Measurements from ENCODE around the gene TOM1L2. TPM values are rescaled to one million over a fixed set of nuclear protein-coding genes. Genes with fewer than 3 reads are reported as not detected.

The TOM1L2 gene
- total and polyA plus RNA-seq, 2 donors from 2014 or later, result 28.2 to 59.4 TPM

DNA sequence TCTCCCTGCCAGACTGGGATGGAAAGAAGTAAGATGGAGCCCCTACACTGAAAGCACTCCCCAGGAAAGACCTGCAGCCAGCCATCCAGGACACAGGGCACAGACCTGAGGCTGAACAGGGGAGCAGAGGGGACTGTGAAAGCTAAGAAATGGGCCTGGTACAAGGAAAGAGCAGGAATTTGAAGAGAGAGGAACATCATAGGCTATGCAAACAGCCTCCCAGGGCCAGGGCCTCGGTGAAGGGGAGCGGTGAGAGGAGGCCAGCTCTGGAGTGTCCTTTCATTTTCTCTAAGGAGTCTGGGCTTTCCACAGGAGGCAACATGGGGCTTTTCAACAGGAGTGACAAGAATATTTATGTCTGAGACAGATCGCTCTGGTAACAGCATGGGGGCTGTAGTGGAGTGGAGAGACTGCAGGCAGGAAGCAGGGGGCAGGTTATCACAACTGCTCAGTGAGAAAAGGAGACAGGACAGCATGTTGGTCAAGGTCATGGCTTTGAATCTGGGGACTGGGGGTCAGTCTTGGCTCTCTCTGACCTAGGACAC lies 50.1 kb downstream of the TOM1L2 start:
- FAIRE-seq (no peak), DNase-seq (peak in 4 of 5 donors; percentile 57 to 85 (median 76))
- TF ChIP-seq, protein P1, sequence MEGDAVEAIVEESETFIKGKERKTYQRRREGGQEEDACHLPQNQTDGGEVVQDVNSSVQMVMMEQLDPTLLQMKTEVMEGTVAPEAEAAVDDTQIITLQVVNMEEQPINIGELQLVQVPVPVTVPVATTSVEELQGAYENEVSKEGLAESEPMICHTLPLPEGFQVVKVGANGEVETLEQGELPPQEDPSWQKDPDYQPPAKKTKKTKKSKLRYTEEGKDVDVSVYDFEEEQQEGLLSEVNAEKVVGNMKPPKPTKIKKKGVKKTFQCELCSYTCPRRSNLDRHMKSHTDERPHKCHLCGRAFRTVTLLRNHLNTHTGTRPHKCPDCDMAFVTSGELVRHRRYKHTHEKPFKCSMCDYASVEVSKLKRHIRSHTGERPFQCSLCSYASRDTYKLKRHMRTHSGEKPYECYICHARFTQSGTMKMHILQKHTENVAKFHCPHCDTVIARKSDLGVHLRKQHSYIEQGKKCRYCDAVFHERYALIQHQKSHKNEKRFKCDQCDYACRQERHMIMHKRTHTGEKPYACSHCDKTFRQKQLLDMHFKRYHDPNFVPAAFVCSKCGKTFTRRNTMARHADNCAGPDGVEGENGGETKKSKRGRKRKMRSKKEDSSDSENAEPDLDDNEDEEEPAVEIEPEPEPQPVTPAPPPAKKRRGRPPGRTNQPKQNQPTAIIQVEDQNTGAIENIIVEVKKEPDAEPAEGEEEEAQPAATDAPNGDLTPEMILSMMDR (IDR thresholded peaks at IDR 0.05; ENCODE audit: borderline replicate concordance, extremely low read depth, insufficient read depth), result no peak
- no peaks in the 10 kb centered on the region for H3K9me3 ChIP-seq (ENCODE audit: control insufficient read depth in 2 of 3, insufficient read depth in 1 of 3, low read length in 3 of 3)
- H3K9ac ChIP-seq (ENCODE audit: low read length in 3 of 3), result peak overlapping the region in 1 of 3 donors; percentile 7
- no peaks in the 10 kb centered on the region for H3K27me3 ChIP-seq (ENCODE audit: control insufficient read depth, insufficient read depth, low read length)
- H3K4me1 ChIP-seq (ENCODE audit: control insufficient read depth in 2 of 3, insufficient read depth in 2 of 3, low read depth in 1 of 3, low read length in 3 of 3), result peaks cover 5 to 22% (median 7%) of the 10 kb centered on the region in 3 donors
- H3K4me3 ChIP-seq (ENCODE audit: low read length in 3 of 3), result no peak overlapping the region
- peak overlapping the region; percentile 73 to 75 for H3K27ac ChIP-seq (ENCODE audit: low read depth in 2 of 2, low read length in 2 of 2)
- no peaks in the 10 kb centered on the region for H3K36me3 ChIP-seq (ENCODE audit: control insufficient read depth in 2 of 3, insufficient read depth in 3 of 3, low read length in 3 of 3)
- intact Hi-C loops (cut with DNase I), result no loop called here

DNA sequence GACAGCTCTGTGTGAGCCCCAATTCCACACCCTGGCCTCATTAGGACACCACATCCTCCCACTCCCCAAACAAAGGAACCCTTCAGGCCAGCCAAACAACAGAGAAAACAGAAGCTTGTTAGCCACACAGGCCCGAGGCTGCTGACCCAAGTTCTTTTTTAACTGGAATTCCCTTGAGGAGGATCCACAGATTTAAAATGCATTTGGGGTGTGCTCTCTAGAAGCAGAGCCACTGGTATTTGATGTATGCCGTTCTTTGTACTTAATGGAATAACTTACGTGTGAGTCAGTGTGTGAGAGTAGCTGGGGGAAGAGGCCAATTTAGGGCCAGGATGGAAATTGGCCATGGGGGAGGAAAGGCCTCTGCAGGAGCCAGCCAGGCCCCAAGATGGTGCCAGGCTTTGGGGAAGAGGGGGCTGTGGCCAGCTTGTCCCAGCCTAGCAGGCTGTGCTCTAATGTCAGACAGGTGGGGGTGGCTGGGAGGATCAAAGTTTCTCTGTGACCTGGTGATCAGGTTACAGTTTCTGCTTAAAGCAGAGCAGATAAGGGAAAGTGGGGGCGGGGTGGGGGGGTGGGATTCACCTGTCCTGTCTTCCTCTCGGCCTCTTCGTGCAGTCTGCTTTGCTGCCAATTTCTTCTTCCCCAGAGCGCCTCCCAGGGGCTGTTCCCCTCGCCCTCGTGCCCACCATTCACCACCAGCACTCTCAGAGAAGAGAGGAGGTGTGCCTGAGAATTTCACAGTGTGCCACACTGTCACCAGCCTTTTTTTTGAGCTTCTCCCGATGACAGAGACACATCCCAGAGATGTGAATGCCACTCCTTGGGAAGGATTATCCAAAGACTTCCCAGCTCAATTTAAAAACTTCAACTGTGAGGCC lies 50.8 kb downstream of the TOM1L2 start:
- no peaks in the 10 kb centered on the region for H3K36me3 ChIP-seq (ENCODE audit: control insufficient read depth in 2 of 3, insufficient read depth in 3 of 3, low read length in 3 of 3)
- no peak for FAIRE-seq
- no peaks in the 10 kb centered on the region for H3K9me3 ChIP-seq (ENCODE audit: control insufficient read depth in 2 of 3, insufficient read depth in 1 of 3, low read length in 3 of 3)
- peaks cover 4 to 19% (median 5%) of the 10 kb centered on the region in 3 donors for H3K4me1 ChIP-seq (ENCODE audit: control insufficient read depth in 2 of 3, insufficient read depth in 2 of 3, low read depth in 1 of 3, low read length in 3 of 3)
- H3K4me3 ChIP-seq (ENCODE audit: low read length in 3 of 3), result no peak overlapping the region
- intact Hi-C loops (cut with DNase I), result no loop called here
- no peaks in the 10 kb centered on the region for H3K27me3 ChIP-seq (ENCODE audit: control insufficient read depth, insufficient read depth, low read length)
- DNase-seq, result peak in 3 of 5 donors; percentile 56 to 72 (median 67)
- TF ChIP-seq, protein P1 (IDR thresholded peaks at IDR 0.05; ENCODE audit: borderline replicate concordance, extremely low read depth, insufficient read depth), result no peak
- H3K9ac ChIP-seq (ENCODE audit: low read length in 3 of 3), result peak overlapping the region in 1 of 3 donors; percentile 7
- peak overlapping the region; percentile 73 to 75 for H3K27ac ChIP-seq (ENCODE audit: low read depth in 2 of 2, low read length in 2 of 2)

DNA sequence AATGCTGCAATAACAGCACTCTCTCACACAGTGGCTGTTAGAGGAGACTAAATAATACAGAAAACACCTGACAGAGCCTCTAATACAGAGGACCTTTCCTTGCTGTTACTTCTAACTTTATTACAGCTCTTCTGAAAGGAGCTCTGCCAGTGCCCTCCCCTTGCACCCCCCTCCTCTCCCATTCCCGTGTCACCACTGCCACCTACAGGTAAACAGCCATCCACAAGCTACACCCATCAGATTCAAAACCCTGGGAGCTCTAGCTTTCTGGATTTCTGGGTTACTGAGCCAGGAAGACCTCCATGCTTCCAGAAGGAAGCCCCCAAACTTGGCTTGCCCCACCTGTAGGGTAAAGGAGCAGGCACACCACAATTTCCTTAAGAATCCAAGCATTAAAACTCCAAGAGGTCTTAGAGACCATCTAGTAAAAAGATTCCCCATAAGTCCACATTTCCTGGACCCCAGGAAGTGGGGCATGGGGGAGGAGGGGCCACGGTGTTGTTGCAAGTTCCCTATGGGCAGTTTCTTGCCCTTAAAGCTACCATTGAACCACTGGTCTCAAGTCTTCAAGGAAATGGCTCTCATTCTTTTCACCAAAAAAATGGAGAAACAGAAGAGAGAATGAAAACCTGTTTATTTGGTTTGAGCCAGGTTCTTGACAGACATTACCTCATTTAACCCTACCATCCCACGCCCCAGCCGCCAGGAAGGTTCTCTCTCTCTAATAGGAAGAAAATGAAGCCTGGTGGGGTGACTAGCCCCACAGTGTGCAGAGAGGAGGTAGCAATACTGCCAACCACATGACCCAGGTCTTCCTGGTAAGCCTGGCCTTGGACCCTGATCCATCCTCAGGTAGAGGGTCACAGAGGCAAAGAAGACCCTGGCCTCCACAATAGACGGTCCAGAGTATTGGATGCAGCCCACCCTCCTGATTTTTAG lies 52.8 kb downstream of the TOM1L2 start:
- DNase-seq (peak in 4 of 5 donors; percentile 86 to 90 (median 88)), FAIRE-seq (no peak)
- no peak overlapping the region for H3K9ac ChIP-seq (ENCODE audit: low read length in 3 of 3)
- no peak overlapping the region for H3K27ac ChIP-seq (ENCODE audit: low read depth in 2 of 2, low read length in 2 of 2)
- intact Hi-C loops (cut with DNase I), result no loop called here
- no peaks in the 10 kb centered on the region for H3K9me3 ChIP-seq (ENCODE audit: control insufficient read depth in 2 of 3, insufficient read depth in 1 of 3, low read length in 3 of 3)
- peaks cover 4 to 16% (median 5%) of the 10 kb centered on the region in 3 donors for H3K4me1 ChIP-seq (ENCODE audit: control insufficient read depth in 2 of 3, insufficient read depth in 2 of 3, low read depth in 1 of 3, low read length in 3 of 3)
- no peak overlapping the region for H3K4me3 ChIP-seq (ENCODE audit: low read length in 3 of 3)
- TF ChIP-seq, protein P1 (IDR thresholded peaks at IDR 0.05; ENCODE audit: borderline replicate concordance, extremely low read depth, insufficient read depth), result peak; percentile 74
- no peaks in the 10 kb centered on the region for H3K27me3 ChIP-seq (ENCODE audit: control insufficient read depth, insufficient read depth, low read length)
- no peaks in the 10 kb centered on the region for H3K36me3 ChIP-seq (ENCODE audit: control insufficient read depth in 2 of 3, insufficient read depth in 3 of 3, low read length in 3 of 3)

All from kidney (tissue), 14 donors.